Stimulated activated CD8-positive, alpha-beta memory T cell treated with anti-CD3 and anti-CD28 coated beads, Interleukin-12 subunit alpha, Interleukin-12 subunit beta, amount 100 ng/mL, for 4 hours (primary cell): ENCODE measurements around the gene DPRX.

ENCODE experiments used
- DNase-seq: peaks from one replicate; pipeline ENCODE4 v3.0.0-alpha.2; 2020; ENCODE audit warnings: low read depth

DPRX gene, protein sequence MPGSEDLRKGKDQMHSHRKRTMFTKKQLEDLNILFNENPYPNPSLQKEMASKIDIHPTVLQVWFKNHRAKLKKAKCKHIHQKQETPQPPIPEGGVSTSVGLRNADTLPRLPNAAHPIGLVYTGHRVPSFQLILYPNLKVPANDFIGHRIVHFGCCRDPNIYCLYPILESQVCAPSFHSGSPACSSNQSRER

GRCh38 chr19:53631949-53632407 is at the start of gene DPRX:
Gene DPRX (plus strand): TSS chr19:53631999. CDS start chr19:53632107, 108 bp downstream.
- DNase-seq: no peak

- DNase-seq: no peak
Measured at GRCh38 chr19:53583181-53583580, 48.6 kb upstream of the DPRX start.

DNA sequence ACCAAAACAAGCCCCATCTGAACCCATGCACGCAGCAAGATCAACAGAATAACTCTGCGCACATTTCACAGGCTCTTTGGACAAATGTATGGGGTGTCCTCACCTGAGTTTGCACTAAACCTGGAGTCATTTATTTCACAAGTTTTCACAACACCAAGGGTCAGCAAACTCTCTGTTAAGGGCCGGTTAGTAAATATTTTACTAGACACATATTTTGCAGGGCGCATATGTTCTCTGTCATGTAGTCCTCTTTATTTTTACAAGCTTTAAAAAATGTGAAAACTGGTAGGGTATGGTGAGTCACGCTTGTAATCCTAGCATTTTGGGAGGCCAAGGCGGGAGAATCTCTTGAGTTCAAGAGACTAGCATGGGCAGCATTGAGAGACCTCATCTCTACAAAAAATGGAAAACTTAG is 45.5 kb upstream of the DPRX start:
- DNase-seq: no peak

- no peak for DNase-seq
Measured at GRCh38 chr19:53594811-53595509, 36.8 kb upstream of the DPRX start.

- no peak for DNase-seq
Measured at GRCh38 chr19:53595510-53595867, 36.3 kb upstream of the DPRX start.

DNA sequence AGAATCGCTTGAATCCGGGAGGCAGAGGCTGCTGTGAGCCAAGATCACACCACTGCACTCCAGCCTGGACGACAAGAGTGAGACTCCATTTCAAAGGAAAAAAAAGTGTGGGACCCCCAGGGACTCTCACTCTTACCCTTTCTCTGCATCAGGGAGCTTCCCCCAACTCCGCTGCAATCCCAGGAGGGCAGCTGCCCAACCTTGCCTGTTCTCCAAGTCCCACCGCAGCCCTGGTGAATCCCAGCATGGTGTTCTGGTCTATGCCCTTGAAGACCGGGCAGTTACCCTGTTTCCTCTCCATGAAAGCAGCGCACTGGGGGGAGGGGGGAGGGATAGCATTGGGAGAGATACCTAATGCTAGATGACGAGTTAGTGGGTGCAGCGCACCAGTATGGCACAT is 35.7 kb upstream of the DPRX start:
- DNase-seq: no peak

DNA sequence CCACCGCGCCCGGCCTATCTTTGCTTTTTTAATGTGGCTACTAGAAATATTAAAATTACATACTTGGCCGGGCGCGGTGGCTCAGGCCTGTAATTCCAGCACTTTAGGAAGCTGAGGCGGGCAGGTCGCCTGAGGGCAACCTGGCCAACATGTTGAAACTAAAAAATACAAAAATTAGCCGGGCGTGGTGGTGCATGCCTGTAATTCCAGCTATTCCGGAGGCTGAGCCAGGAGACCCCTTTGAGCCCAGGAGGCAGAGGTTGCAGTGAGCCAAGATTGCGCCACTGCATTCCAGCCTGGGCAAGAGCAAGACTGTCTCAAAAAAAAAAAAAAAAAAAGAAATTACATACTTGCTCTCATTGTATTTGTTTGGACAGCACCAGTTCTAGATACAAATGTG is 34.8 kb upstream of the DPRX start:
- no peak for DNase-seq

DNA sequence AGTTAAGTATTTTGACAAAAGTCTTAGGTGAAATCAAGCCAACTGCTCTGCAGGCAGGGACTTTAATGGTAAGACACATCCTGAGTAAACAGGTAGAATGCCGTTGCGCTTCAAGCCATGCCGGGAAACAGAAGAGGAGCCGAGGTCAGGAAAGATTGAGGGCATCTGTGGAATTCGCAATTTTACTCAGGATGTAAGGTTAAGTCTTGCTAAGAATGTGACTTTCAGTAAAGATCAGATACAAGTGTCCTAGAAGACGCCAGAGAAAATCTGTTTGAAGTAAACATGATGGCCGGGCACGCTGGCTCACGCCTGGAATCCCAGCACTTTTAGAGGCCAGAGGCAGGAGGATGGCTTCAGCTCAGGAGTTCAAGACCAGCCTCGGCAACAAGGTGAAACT is 33.4 kb upstream of the DPRX start:
- DNase-seq: no peak

- no peak for DNase-seq
Measured at GRCh38 chr19:53600217-53600616, 31.6 kb upstream of the DPRX start.

- DNase-seq: no peak
Measured at GRCh38 chr19:53606031-53606430, 25.8 kb upstream of the DPRX start.

DNA sequence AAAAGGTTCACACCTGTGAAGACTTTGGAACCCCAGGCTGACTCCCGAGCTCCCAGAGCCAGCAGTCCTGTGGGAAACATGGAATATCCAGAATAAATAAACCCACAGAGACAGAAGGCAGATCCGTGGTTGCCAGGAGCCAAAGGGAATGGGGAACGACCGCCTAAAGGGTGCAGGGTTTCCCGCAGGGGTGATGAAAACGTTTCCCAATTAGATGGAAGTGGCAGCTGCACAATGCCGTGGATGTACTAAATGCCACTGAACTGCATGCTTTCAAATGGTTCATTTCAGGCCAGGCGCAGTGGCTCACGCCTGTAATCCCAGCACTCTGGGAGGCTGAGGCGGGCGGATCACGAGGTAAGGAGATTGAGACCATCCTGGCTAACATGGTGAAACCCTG is 23.4 kb upstream of the DPRX start:
- DNase-seq: no peak

- no peak for DNase-seq
Measured at GRCh38 chr19:53612762-53613526, 18.9 kb upstream of the DPRX start.

- no peak for DNase-seq
Measured at GRCh38 chr19:53621885-53622740, 9.7 kb upstream of the DPRX start.

DNA sequence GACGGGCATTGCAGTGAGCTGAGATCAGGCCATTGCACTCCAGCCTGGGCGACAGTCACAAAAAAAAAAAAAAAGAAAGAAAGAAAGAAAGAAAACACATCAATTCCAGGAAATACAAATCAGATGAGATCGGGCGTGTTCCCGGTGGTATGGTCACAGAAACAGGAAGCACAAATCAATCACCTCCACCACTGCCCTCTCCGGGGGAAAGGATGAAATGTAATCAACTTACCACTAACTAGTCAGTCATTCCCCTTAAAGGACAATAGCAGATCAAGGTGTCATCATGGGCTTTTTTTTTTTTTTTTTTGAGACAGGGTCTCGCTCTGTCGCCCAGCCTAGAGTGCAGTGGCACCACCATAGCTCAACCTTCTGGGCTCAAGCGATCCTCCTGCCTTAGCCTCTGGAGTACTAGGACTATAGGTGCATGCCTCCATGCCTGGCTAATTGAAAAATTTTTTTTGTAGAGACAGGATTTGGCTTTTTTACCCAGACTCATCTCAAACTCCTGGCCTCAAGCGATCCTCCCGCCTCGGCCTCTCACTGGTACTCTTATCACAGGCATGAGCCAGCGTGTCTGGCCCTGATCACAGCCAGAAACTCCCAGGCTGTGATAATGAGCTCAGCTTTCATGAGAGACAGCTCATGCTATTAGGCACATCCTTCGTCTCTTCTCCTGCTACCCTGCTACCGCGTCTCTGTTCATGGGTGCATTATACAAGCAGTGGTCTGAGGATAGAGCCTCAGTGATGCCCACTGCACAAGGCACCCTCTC is 6.8 kb upstream of the DPRX start:
- DNase-seq: no peak

GRCh38 chr19:53626486-53626885 is 5.3 kb upstream of the DPRX start:
- DNase-seq: no peak

DNA sequence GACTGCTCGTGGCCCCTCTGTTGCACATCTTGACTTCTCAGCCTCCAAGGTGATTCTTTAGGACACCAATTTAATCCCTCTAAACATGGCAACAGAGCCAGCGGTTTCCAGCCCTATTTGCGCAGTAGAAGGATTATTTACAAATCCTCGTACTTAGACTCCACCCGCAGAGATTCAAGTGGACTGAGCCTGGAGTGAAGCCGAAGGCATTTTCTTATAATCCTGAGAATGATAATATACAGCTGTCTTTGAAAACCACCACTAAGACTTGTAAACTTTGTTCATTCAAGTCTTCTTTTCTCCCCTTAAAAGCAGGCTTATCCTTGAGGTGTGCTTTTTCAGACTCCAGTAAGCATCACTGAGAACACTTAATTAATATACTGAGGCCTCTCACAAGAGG is 4.8 kb upstream of the DPRX start:
- no peak for DNase-seq

GRCh38 chr19:53634768-53635167 is 3.0 kb downstream of the DPRX start:
- DNase-seq: no peak

- no peak for DNase-seq
Measured at GRCh38 chr19:53639471-53639870, 7.7 kb downstream of the DPRX start.

- DNase-seq: no peak
Measured at GRCh38 chr19:53642381-53643099, 10.7 kb downstream of the DPRX start.

DNA sequence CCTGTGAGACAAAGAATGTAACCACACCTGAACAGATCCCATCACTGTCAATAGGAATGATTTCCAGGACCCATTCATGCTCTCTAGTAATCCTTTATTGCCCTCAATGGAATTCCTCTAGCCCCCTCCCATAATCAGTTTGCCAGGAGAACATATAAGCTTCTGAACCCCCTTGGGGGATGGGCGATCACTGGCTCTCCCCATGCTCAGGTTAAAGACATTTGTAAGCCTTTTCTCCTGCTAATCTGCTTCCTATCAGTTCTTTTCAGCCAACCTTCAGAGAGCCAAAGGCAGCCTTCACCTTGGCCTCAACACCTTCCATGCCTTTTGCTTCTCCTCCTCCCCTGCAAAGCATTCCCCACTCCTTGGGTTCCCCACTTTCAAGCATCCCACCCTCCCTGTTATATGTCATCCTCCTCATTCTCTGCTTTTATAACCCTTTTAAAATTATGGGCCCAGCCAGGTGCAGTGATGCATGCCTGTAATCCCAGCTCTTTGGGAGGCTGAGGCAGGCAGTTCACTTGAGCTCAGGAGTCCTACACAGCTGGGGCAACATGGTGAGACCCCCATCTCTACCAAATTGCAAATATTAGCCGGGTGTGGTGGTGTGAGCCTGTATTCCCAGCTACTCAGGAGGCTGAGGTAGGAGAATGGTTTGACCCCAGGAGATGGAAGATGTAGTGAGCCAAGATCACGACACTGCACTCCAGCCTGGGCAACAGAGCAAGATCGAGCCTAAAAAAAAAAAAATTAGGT is 12.4 kb downstream of the DPRX start:
- DNase-seq: no peak
